Ishikawa (cell line): ENCODE data around the gene LUZP2.

Experiments used
- CEBPB ChIP-seq: IDR thresholded peaks from 2 replicates; pipeline ENCODE4 v1.6.1; 2012
- CREB1 ChIP-seq: IDR thresholded peaks from 2 replicates; pipeline ENCODE4 v1.6.1; 2012; ENCODE audit warnings: low read depth
- EGR1 ChIP-seq: IDR thresholded peaks from 2 replicates; pipeline ENCODE4 v1.6.1; 2012
- EP300 ChIP-seq: IDR thresholded peaks from 2 replicates; pipeline ENCODE4 v1.6.1; 2012; ENCODE audit warnings: borderline replicate concordance
- FOXM1 ChIP-seq: IDR thresholded peaks from 2 replicates; pipeline ENCODE4 v1.6.1; 2012; ENCODE audit warnings: low read depth, borderline replicate concordance
- NFIC ChIP-seq: IDR thresholded peaks from 2 replicates; pipeline ENCODE4 v1.6.1; 2012
- RAD21 ChIP-seq: IDR thresholded peaks from 2 replicates; pipeline ENCODE4 v1.6.1; 2012; ENCODE audit warnings: low read depth
- TAF1 ChIP-seq: IDR thresholded peaks from 2 replicates; pipeline ENCODE4 v1.6.1; 2012; ENCODE audit warnings: low read depth, mild to moderate bottlenecking
- TCF12 ChIP-seq: IDR thresholded peaks from 2 replicates; pipeline ENCODE4 v1.6.1; 2012; ENCODE audit warnings: low read depth
- TEAD4 ChIP-seq: IDR thresholded peaks from 2 replicates; pipeline ENCODE4 v1.6.1; 2012
- YY1 ChIP-seq: IDR thresholded peaks from 2 replicates; pipeline ENCODE4 v1.6.1; 2012; ENCODE audit warnings: low read depth
- ZBTB7A ChIP-seq: IDR thresholded peaks from 2 replicates; pipeline ENCODE4 v1.6.1; 2012; ENCODE audit warnings: low read depth
- TF ChIP-seq, protein P1 (sequence below): IDR thresholded peaks from 2 replicates; pipeline ENCODE4 v1.6.1; 2012; ENCODE audit warnings: low read depth, mild to moderate bottlenecking
- TF ChIP-seq, protein P2 (sequence below): IDR thresholded peaks from 2 replicates; pipeline ENCODE4 v1.6.1; 2012
- TF ChIP-seq, protein P3 (sequence below): IDR thresholded peaks from 2 replicates; pipeline ENCODE4 v1.6.1; 2012

Gene LUZP2

DNA sequence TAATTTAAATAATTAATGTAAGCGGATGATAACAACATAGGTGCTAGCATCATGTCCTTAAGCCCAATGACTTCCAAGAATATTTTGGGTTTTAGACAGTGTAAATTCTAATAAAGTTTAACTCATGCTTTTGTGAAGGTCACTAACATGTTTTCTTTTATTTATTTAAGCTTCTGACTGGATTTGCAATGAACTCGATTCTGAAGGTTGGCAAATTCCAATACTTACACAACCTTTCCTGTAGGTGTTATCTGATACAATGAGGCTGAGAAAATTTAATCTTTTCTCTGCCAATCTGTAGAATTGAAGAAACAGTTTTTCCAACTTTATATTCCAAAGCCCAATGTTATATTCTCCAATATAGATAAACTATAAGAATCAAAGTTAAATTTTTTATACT lies 311.3 kb downstream of the LUZP2 start:
- TF ChIP-seq, protein P1, sequence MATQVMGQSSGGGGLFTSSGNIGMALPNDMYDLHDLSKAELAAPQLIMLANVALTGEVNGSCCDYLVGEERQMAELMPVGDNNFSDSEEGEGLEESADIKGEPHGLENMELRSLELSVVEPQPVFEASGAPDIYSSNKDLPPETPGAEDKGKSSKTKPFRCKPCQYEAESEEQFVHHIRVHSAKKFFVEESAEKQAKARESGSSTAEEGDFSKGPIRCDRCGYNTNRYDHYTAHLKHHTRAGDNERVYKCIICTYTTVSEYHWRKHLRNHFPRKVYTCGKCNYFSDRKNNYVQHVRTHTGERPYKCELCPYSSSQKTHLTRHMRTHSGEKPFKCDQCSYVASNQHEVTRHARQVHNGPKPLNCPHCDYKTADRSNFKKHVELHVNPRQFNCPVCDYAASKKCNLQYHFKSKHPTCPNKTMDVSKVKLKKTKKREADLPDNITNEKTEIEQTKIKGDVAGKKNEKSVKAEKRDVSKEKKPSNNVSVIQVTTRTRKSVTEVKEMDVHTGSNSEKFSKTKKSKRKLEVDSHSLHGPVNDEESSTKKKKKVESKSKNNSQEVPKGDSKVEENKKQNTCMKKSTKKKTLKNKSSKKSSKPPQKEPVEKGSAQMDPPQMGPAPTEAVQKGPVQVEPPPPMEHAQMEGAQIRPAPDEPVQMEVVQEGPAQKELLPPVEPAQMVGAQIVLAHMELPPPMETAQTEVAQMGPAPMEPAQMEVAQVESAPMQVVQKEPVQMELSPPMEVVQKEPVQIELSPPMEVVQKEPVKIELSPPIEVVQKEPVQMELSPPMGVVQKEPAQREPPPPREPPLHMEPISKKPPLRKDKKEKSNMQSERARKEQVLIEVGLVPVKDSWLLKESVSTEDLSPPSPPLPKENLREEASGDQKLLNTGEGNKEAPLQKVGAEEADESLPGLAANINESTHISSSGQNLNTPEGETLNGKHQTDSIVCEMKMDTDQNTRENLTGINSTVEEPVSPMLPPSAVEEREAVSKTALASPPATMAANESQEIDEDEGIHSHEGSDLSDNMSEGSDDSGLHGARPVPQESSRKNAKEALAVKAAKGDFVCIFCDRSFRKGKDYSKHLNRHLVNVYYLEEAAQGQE, result no peak
- TF ChIP-seq TEAD4 (no peak), EP300 (no peak), YY1 (no peak), ZBTB7A (no peak), TAF1 (no peak), NFIC (no peak), CREB1 (no peak), CEBPB (no peak)

DNA sequence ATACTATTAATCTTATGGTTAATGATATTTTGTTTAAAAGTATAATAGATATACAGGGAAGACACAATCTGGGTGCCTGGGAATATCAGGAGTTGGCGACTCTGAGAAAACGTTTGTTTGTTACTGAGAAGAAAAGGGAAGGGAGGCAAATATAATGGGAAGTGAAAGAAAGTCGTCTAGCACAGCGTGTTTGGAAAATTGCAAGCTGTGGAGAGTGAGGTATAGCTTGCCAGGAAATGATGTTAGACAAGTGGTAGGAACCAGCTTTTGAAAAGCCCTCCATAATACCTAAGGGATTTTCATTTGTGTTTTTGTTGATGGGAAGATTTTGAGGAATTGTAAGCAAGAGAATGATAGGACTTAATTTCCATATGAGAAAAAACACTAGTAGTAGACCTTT lies 322.2 kb downstream of the LUZP2 start:
- TF ChIP-seq ZBTB7A (no peak), CREB1 (no peak), TCF12 (no peak), YY1 (no peak), NFIC (no peak), EP300 (no peak), TAF1 (no peak), RAD21 (no peak), TEAD4 (no peak), FOXM1 (no peak), EGR1 (no peak), CEBPB (no peak)
- TF ChIP-seq, protein P2, sequence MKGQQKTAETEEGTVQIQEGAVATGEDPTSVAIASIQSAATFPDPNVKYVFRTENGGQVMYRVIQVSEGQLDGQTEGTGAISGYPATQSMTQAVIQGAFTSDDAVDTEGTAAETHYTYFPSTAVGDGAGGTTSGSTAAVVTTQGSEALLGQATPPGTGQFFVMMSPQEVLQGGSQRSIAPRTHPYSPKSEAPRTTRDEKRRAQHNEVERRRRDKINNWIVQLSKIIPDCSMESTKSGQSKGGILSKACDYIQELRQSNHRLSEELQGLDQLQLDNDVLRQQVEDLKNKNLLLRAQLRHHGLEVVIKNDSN, result no peak
- TF ChIP-seq, protein P3, sequence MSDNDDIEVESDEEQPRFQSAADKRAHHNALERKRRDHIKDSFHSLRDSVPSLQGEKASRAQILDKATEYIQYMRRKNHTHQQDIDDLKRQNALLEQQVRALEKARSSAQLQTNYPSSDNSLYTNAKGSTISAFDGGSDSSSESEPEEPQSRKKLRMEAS, result no peak
- TF ChIP-seq, protein P1, result no peak

DNA sequence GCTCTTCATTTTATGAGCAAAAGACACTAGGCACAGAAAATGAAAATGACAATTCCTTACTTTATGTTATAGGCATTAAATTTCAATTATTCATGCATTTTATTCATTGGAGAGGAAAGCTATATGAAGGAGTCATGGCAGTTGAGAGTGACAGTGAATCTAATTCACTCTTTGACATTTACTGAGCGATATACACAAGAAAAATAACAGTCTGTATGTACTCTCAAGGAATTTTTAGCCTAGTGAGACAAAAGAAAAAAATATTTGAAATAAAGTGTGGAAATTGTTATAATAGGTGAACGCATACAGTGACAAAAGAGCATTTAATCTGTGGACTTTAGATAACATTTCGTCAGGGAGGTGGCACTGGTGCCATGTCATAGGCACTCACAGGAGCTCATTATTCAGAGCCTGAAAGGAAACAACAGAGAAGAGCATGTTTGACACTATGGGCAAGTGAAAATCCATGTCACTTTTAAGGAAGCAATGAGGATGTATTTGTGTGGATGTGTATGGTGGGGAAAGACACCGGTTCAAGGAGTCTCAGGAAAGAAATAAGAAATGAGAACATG lies 323.1 kb downstream of the LUZP2 start:
- TF ChIP-seq, protein P2, result no peak
- TF ChIP-seq, protein P1, result no peak
- TF ChIP-seq, protein P3, result no peak
- TF ChIP-seq CEBPB, result no peak
- TF ChIP-seq FOXM1, result no peak
- TF ChIP-seq RAD21, result no peak
- TF ChIP-seq TAF1, result no peak
- TF ChIP-seq NFIC, result no peak
- no peak for TF ChIP-seq EGR1
- TF ChIP-seq YY1, result no peak
- no peak for TF ChIP-seq ZBTB7A
- no peak for TF ChIP-seq CREB1
- no peak for TF ChIP-seq TEAD4
- no peak for TF ChIP-seq TCF12
- TF ChIP-seq EP300, result no peak

DNA sequence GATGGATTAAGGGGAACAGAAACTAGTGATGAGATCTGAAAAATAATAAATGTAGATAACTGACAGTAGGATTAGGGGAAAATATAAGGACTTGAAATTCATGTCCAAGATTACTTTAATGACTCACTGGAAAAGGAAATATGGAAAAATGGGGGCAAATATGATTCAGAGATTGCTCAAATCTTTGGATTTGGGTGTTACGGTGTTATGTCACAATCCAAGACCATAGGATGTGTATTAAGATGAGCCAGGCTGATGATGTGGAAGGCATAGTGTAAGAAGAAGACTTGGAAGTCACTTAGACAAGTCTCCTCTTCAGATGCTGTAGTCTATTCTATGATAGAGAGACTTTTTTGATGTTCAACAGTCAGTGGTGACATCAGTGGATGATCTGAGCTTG lies 323.7 kb downstream of the LUZP2 start:
- TF ChIP-seq ZBTB7A (no peak), CEBPB (no peak), EP300 (no peak), TEAD4 (no peak), NFIC (no peak), CREB1 (no peak), EGR1 (no peak), RAD21 (no peak), FOXM1 (no peak)
- TF ChIP-seq, protein P1, result no peak
- TF ChIP-seq, protein P3, result no peak
- TF ChIP-seq, protein P2, result no peak
